Coronary artery (tissue), 2 donors: Measurements from ENCODE around the gene EAF1.

Experiments
- DNase-seq: peaks from one replicate; pipeline ENCODE4 v3.0.0-alpha.2; 2017; ENCODE audit warnings: low spot score
- H3K27ac ChIP-seq, 2 donors: fragments of 200-600 bp; sonication (generic); one replicate each; pipeline ENCODE4 v1.5.1; 2016 to 2019
- H3K4me3 ChIP-seq: fragments of 200-600 bp; sonication (generic); 2 replicates; pipeline ENCODE4 v1.5.1; 2016; ENCODE audit warnings: mild to moderate bottlenecking, moderate library complexity
- TF ChIP-seq, protein P1 (sequence below): fragments of 200-600 bp; sonication (generic); IDR thresholded peaks from one replicate; pipeline ENCODE4 v1.5.1; 2019; ENCODE audit warnings: antibody characterized with exemption

EAF1 gene

DNA sequence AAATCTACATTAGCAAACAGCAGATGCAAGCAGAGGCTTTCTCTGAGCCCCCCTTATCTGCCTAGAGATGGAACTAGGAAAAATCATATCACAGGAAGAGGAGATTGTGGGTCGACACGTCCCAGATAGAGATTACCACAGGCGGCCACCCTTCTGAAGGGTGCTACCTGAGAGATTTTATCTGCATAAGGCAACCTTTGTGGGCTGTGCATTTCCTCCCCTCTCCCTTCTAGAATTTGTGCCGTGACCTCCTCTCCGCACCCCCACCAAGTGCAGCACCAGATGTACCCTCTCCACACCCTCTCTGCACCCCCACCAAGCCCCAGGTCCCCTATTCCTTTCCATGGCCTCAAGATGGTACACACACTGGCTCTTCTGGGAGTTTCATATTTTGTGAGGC, 27.4 kb upstream of the EAF1 start:
- TF ChIP-seq, protein P1, sequence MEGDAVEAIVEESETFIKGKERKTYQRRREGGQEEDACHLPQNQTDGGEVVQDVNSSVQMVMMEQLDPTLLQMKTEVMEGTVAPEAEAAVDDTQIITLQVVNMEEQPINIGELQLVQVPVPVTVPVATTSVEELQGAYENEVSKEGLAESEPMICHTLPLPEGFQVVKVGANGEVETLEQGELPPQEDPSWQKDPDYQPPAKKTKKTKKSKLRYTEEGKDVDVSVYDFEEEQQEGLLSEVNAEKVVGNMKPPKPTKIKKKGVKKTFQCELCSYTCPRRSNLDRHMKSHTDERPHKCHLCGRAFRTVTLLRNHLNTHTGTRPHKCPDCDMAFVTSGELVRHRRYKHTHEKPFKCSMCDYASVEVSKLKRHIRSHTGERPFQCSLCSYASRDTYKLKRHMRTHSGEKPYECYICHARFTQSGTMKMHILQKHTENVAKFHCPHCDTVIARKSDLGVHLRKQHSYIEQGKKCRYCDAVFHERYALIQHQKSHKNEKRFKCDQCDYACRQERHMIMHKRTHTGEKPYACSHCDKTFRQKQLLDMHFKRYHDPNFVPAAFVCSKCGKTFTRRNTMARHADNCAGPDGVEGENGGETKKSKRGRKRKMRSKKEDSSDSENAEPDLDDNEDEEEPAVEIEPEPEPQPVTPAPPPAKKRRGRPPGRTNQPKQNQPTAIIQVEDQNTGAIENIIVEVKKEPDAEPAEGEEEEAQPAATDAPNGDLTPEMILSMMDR = no peak
- no peak overlapping the region for H3K4me3 ChIP-seq
- no peak overlapping the region for H3K27ac ChIP-seq
- no peak for DNase-seq

DNA sequence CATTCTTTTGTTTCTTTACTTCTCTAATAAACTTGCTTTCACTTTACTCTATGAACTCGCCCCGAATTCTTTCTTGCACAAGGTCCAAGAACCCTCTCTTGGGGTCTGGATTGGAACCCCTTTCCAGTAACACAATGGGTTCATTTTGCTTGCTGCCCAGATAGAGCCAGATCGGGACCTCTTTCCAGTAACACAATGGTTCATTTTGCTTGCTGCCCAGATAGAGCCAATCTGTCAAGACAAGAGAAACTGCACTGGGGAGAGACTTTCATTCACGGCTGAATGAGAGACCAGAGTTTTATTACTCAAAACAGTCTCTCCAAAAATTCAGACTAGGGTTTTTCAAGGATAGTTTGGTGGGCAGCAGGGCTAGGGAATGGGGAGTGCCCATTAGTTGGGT, 25.5 kb upstream of the EAF1 start:
- no peak for DNase-seq
- Histone ChIP-seq H3K4me3 (no peak overlapping the region), H3K27ac (no peak overlapping the region)
- TF ChIP-seq, protein P1 = no peak

DNA sequence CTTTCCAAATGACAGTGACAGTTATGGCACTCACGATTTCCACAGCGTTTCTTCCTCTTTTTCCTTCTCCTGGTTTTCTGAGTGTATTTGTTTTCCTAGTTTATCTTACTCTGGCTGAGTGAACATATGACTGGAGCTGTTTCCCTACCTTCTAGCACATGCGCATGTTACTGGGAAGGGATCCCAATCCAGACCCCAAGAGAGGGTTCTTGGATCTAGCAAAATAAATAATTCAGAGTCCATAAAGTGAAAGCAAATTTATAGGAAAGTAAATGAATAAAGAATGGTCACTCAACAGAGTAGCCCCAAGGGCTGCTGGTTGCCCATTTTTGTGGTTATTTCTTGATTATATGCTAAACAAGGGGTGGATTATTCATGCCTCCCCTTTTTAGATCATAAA, 23.9 kb upstream of the EAF1 start:
- Histone ChIP-seq H3K4me3 (no peak overlapping the region), H3K27ac (no peak overlapping the region)
- TF ChIP-seq, protein P1 = no peak
- DNase-seq = no peak

DNA sequence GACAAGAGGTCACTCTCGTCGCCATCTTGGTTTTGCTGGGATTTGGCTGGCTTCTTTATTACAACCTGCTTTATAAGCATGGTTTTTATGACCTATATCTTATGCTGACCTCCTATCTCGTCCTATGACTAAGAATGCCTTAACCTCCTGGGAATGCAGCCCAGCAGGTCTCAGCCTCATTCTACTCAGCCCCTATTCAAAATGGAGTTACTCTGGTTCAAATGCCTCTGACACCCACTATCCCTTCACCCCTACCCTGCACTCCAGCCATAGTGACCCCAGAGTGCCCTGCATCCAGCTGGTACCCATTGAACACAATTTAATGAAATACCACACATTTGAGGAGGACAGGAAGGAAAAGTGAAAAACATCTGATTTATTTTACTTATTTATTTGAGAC, 23.4 kb upstream of the EAF1 start:
- DNase-seq = no peak

DNA sequence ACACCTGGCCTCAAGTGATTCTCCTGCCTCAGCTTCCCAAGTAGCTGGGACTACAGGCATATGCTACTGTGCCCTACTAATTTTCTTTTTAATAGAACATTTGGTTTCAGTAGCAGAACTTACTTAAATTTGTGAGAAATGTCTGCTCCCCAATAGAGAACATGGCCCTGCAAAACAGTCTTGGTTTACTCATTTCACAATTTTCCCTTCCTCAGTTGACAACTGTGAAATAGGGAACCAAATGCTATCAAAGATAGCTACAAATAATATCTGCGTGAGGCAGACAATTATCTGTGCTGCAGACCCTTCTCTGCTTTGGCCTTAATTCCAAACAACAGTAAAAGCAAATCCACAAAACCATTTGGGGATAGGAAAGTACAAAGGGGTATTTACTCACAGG, 22.6 kb upstream of the EAF1 start:
- TF ChIP-seq, protein P1 = no peak
- no peak for DNase-seq
- H3K27ac ChIP-seq = no peak overlapping the region

More for the DNA sequence above, 23.4 kb upstream of the EAF1 start:
- Histone ChIP-seq H3K27ac (no peak overlapping the region), H3K4me3 (no peak overlapping the region)
- TF ChIP-seq, protein P1 = no peak

DNA sequence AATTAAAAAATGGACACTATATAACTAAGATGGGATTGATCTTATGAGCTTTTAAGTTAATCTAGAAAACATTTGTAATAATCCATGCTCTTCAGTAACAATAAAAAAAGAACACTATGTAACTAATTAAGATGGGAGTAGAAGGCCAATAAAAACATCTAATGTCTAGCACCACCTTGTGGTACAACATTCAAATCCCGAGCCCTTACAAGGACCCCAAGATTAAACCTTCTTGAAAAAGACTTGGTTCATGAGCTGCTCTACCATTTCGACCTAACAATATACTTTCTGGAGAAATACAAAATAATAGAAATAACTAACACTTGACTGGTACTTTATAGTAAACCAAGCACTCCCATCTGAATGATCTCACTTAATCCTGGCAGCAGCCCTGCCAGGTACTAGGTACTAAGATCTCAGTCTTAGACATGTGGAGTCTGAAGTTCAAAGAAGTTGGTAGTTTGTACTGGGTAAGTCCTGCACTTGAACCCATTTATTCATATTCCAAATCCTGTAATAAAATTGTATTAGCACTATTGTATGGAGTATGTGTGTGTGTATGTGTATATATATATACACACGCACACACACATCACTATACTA, 21.8 kb upstream of the EAF1 start:
- DNase-seq = no peak
- TF ChIP-seq, protein P1 = peak; percentile 27
- no peak overlapping the region for H3K27ac ChIP-seq
- H3K4me3 ChIP-seq = no peak overlapping the region

More for the DNA sequence above, 22.6 kb upstream of the EAF1 start:
- H3K4me3 ChIP-seq = no peak overlapping the region

DNA sequence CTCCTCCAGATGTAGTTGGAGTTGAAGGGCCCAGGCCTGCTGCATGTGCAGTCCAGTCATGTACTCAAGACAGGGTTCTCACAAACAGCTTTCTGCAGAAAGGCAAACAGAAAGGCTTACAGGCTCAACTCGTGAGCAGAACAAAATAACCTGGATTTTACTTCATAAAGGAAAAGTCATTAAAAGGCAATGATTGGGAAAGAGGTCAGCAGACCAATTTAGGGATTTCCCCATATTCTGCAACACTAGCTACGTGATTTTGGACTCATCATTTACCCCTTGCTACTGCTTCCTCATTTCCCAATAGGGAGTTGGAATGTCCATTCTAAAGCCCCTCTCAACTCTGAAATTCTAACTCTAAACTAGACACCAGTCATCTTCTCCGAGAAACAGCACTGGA, 18.2 kb upstream of the EAF1 start:
- TF ChIP-seq, protein P1 = no peak
- H3K4me3 ChIP-seq = no peak overlapping the region
- no peak overlapping the region for H3K27ac ChIP-seq
- DNase-seq = no peak
